ENCODE data around the gene TXNDC8.
"Not testable (repeated sequence)": the region's sequence is repeated elsewhere in the genome, so short reads cannot be mapped to it uniquely, and the experiment has no call there.

Gene TXNDC8
- 0 to 0.04 reads per million in 2 experiments for total RNA-seq

- DNase-seq (ENCODE audit: low read depth): no peak
Measured at GRCh38 chr9:110337727-110338126, at the start of gene TXNDC8. TXNDC8 (minus strand) TSS chr9:110337863.

DNA sequence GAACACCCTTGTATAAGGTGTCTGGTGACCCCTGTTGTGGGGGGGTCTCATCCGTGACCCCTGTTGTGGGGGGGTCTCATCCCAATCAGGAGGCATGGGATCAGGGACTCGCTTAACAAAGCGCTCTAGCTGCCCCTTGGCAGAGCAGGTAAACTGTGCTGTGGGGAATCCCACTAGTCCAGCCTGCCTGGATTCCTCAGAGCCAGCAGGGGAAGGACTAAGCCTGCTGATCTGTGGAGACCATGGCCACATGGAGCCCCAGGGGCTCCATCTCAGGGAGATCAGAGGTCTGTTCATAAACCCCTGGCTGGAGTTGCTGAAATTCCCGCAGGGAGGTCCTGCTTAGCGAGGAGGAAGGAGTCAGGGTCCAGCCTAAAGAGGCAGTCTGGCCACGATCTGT lies 45.8 kb upstream of the TXNDC8 start:
- no peak for DNase-seq (ENCODE audit: low read depth)

- no peak for DNase-seq (ENCODE audit: low read depth)
Measured at GRCh38 chr9:110382731-110383130, 45.1 kb upstream of the TXNDC8 start.

DNA sequence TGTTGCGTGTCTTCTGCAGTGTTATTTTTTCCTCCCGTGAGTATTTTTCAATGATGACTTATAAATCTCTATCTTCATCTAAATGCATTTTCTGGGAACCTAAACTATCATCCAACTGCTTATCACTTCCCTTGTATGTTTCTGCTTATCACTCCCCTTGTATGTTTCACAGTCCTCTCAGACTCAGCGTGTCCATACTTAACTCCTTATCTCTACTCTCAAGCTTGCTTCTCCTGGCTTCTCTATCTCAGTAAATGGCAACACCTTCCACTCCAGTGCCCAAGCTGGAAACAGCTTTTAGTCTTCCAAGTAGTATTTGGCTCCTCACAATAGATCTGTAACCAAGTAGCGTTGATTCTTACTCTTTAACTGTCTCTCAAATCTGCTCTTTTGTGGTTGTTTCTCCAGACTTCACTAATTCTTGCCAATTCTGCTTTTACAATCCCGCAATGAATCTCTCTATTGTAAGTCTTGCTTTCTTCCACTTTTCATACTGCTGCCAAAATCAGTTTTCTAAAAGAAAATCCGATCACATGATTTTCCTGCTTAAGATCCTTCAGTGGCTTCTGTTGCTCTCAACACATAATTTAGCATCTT lies 33.8 kb upstream of the TXNDC8 start:
- DNase-seq (ENCODE audit: low read depth): no peak

DNA sequence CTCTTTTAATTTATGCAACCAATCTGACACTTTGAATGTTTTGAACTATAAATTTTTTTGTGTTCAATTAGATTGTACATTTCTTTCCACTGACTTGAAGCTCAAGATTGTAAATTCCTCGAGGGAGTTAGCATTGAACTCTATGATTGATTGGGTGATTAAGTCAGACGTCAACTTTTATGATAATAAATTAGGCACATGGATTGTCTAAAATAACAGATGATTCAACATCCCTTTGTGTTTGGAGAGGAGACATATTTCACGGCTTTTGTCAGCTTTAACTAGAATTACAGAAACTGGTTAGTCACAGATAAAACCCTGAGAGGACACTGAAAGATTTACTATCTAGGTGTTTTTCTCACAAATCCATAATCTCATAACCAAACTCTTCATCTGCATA lies 32.7 kb upstream of the TXNDC8 start:
- DNase-seq (ENCODE audit: low read depth): no peak

DNA sequence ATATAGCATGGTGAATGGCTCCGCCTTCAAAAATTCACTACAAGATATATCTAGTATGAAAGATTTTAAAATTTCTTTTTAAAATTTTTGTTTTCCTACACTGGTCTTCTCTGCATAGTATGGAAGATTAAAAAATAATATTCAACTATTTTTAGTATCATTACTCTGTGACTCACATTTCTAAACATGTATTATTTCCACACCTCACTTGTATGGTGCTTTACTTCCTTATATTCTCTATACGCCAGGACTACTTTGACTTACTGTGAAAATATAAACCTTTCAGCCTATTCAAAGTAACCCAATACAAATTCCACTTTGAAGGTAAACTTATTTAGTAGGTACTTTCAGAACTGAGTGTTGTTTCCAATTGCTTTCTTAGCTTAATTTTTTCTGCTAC lies 26.8 kb upstream of the TXNDC8 start:
- no peak for DNase-seq (ENCODE audit: low read depth)

GRCh38 chr9:110358992-110359391 lies 21.3 kb upstream of the TXNDC8 start:
- not testable (repeated sequence) for DNase-seq (ENCODE audit: low read depth)

- DNase-seq (ENCODE audit: low read depth): no peak
Measured at GRCh38 chr9:110357505-110357904, 19.8 kb upstream of the TXNDC8 start.

- no peak for DNase-seq (ENCODE audit: low read depth)
Measured at GRCh38 chr9:110356639-110357395, 19.2 kb upstream of the TXNDC8 start.

GRCh38 chr9:110355911-110356310 lies 18.2 kb upstream of the TXNDC8 start:
- no peak for DNase-seq (ENCODE audit: low read depth)

DNA sequence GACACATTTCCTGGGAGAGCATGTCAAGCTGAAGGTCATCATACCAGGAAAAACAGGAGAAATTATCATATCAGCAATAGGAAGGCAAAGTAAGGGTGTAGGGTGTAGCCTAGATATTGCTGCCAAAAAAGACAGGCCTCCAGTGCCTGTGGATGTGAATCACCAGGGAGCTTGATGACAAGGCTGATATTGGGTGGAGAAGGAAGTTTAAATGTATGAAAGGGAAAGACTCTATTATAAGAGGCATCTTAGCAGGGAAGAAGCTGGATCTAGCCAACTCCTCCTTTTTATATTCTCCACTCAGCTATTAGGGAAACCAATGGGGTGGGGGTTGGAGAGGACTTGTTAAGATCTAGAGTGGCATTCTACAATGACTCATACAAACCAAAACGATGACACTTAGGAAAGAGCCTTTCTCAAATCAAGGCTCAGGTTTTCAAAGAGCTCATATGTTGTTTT lies 13.4 kb upstream of the TXNDC8 start:
- no peak for DNase-seq (ENCODE audit: low read depth)

GRCh38 chr9:110346325-110346724 lies 8.7 kb upstream of the TXNDC8 start:
- no peak for DNase-seq (ENCODE audit: low read depth)

- no peak for DNase-seq (ENCODE audit: low read depth)
Measured at GRCh38 chr9:110344821-110345220, 7.2 kb upstream of the TXNDC8 start.

DNA sequence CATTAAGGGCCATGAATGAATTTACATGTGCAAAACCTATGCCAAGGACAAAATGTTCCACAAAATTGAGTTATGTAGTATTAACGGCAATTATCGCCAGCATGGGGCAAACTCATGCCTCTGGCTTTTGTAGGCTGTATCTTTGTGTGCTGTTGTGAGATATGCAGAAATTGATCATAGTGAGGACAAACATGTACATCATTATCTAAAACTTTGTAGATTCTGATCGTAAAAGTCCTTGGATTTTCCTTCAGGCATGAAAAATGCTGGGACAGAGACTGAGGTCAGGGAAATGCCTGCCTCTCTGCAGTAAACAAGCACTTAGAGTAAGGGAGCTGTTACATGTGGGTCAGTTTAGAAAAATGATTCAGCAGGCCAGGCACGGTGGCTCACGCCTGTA lies 5.9 kb upstream of the TXNDC8 start:
- no peak for DNase-seq (ENCODE audit: low read depth)

- no peak for DNase-seq (ENCODE audit: low read depth)
Measured at GRCh38 chr9:110340306-110340705, 2.6 kb upstream of the TXNDC8 start.

DNA sequence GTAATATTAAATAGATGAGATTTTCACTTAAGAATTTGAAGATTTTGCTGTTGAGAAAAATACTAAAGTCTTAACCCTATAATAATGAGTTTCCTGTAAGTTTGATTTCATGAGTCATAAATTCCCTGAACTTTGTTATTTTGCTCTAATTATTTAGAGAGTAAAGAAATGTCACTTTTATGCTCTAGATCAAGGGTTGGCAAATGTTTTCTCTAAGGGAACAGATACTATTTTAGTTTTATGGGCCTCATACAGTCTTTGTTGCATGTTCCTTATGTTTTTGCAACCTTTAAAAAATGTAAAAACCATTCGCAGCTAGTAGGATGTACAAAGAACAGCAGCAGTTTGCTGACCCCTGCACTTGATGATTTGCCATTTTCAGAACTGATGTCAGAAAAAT lies 480 bp upstream of the TXNDC8 start:
- no peak for DNase-seq (ENCODE audit: low read depth)

DNA sequence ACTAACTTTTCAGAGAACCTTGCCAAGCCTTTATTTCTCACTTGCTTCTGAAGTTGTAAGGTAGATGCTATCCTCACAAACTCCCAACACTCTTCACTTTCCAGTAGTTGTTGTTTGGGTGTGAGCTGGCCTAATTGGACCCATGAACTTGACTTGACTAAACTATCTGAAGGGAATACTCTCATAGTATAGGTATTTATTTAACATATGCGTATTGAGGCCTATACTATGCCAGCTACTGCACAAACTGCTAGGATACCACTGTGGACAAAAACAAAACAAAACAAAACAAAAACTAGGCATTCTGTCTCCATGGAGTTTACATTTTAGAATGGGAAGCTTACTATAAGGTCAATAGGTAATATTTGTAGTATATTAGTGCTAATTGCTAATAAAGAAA lies 1.3 kb downstream of the TXNDC8 start:
- DNase-seq (ENCODE audit: low read depth): no peak

DNA sequence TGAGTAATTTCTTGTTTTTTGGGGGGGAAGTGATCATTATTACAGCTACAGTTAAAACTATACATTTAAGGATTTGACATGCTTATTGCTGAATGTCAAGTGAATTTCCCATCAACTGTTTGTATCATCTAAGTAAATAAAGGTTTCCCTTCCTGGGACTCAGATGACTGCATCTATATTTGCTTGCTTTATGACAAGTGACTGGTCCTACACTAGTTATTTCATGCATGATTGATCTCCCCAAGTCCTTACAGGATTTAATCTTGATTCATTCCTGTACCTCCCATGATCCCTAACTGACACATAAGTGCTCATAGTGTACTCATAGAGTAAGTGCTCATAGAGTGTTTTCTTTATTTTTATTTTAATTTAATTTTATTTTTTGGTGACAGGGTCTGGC lies 2.8 kb downstream of the TXNDC8 start:
- DNase-seq (ENCODE audit: low read depth): no peak

DNA sequence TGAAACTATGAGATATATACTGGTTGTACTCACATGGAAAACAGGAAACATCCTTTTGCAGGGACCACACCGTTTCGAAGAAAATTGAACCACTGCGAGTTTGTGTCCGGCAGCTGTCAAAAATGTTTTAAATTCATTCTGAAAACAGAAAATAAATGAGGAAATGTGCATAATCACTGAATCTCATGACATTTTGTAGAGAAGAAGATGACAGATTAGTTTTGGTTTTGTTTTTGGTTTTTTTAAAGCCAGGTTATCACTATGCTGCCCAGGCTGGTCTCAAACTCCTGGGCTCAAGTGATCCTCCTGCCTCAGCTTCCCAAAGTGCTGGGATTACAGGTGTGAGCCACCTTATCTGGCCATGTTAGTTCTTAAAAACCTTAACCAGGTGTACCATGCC lies 3.5 kb downstream of the TXNDC8 start:
- no peak for DNase-seq (ENCODE audit: low read depth)

DNA sequence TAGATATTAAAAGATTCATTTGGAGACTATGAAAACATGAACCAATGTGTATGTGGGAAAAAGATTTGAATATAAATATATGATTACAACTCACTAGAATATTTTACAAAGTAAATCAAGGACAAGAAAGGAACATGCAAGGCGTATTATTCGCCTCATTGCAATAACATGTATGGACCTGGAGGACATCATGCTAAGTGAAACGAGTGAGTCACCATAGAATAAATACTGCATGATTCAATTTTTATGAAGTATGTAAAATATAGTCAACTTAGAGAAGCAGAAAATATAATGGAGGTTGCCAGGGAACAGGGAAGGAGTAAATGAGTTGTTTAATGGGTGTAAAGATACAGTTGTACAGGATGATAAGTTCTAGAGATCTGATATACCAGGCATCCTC lies 4.9 kb downstream of the TXNDC8 start:
- DNase-seq (ENCODE audit: low read depth): no peak

DNA sequence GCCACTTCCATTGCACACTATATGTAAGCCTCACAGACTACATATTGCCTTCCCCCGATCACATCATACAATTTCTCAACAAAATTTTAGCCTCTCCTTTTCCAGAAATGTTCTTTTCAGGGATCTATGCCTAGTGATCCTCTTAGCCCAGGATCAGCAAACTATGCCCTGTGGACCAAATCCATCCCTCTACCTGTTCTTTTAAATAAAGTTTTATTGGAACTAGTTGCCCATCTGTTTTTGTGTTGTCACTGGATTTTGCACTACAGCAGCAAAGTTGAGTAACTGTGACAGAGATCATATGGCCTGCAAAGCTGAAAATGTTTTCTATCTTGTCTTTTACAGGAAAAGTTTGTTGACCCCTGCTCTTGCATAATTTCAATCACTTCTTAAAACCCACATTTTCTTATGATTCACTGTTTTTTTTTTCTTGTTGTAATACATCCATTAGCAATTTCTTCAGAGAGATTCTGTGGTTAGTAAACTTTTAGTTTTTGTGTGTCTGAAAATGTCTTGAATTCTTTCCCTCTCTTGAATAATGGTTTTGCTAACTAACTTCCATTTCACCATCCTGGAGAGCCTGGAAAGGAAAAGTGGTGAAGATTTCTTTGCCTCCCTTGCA lies 7.1 kb downstream of the TXNDC8 start:
- no peak for DNase-seq (ENCODE audit: low read depth)

- no peak for DNase-seq (ENCODE audit: low read depth)
Measured at GRCh38 chr9:110329639-110330230, 7.9 kb downstream of the TXNDC8 start.

GRCh38 chr9:110328763-110329162 lies 8.9 kb downstream of the TXNDC8 start:
- no peak for DNase-seq (ENCODE audit: low read depth)
